CD8-positive, alpha-beta memory T cell (primary cell): Measurements from ENCODE around the gene L1CAM. TPM values are rescaled to one million over a fixed set of nuclear protein-coding genes. Genes with fewer than 3 reads are reported as not detected.
A peak's percentile ranks its signal among the peaks of the same experiment; 100 is the strongest.

ENCODE experiments used
- CTCF ChIA-PET: fragments of 350-600 bp; sonication (Branson Sonifier 250); formaldehyde crosslinking; loops from one replicate; lab custom pipeline; 2021; ENCODE audit warnings: antibody characterized with exemption; lab: Charles Lee
- POLR2A ChIA-PET: fragments of 350-600 bp; sonication (Branson Sonifier 250); formaldehyde crosslinking; loops from one replicate; lab custom pipeline; 2021; ENCODE audit warnings: antibody characterized with exemption; lab: Charles Lee
- DNase-seq, 5 donors: peaks; one replicate each; pipeline versions ENCODE4 v3.0.0 to v3.0.0-alpha.2; 2020 to 2022; ENCODE audit warnings: mixed read lengths in 1 of 5
- H3K27ac ChIP-seq: one replicate; pipeline ENCODE4 v1.7.0; 2013; ENCODE audit warnings: low read depth, mild to moderate bottlenecking, low read length, moderate library complexity
- H3K27me3 ChIP-seq: 2 replicates; pipeline ENCODE4 v1.7.0; 2013; ENCODE audit warnings: low read length, mild to moderate bottlenecking; ENCODE audit not compliant: insufficient read depth, poor library complexity, severe bottlenecking
- H3K36me3 ChIP-seq: 2 replicates; pipeline ENCODE4 v1.7.0; 2013; ENCODE audit warnings: mild to moderate bottlenecking, low read length, moderate library complexity; ENCODE audit not compliant: insufficient read depth
- H3K4me1 ChIP-seq: 2 replicates; pipeline ENCODE4 v1.7.0; 2013; ENCODE audit warnings: mild to moderate bottlenecking, low read length, moderate library complexity; ENCODE audit not compliant: insufficient read depth
- H3K4me3 ChIP-seq: 2 replicates; pipeline ENCODE4 v1.7.0; 2013; ENCODE audit warnings: mild to moderate bottlenecking, low read length
- H3K9me3 ChIP-seq: 2 replicates; pipeline ENCODE4 v1.7.0; 2013; ENCODE audit warnings: mild to moderate bottlenecking, low read length
- H3K27ac Mint-ChIP-seq, 8 donors: one replicate each; pipeline ENCODE4 v1.8.0; 2020 to 2021; ENCODE audit warnings: mixed read lengths in 8 of 8, mild to moderate bottlenecking in 6 of 8, inconsistent platforms in 3 of 8, moderate library complexity in 3 of 8
- H3K27me3 Mint-ChIP-seq, 2 donors: one replicate each; pipeline ENCODE4 v1.8.0; 2020 to 2021; ENCODE audit warnings: mixed read lengths in 2 of 2, mild to moderate bottlenecking in 1 of 2, moderate library complexity in 1 of 2
- H3K36me3 Mint-ChIP-seq, 3 donors: one replicate each; pipeline ENCODE4 v1.8.0; 2020 to 2021; ENCODE audit warnings: mixed read lengths in 3 of 3, inconsistent platforms in 1 of 3, mild to moderate bottlenecking in 1 of 3
- H3K4me1 Mint-ChIP-seq, 3 donors: one replicate each; pipeline ENCODE4 v1.8.0; 2020 to 2021; ENCODE audit warnings: mixed read lengths in 3 of 3, inconsistent platforms in 1 of 3, mild to moderate bottlenecking in 1 of 3
- H3K4me3 Mint-ChIP-seq, 7 donors: one replicate each; pipeline ENCODE4 v1.8.0; 2020 to 2021; ENCODE audit warnings: mixed read lengths in 7 of 7, mild to moderate bottlenecking in 6 of 7, moderate library complexity in 4 of 7, inconsistent platforms in 2 of 7
- H3K9me3 Mint-ChIP-seq, 5 donors: one replicate each; pipeline ENCODE4 v1.8.0; 2020 to 2022; ENCODE audit warnings: mixed read lengths in 5 of 5, mild to moderate bottlenecking in 3 of 5, moderate library complexity in 2 of 5, inconsistent platforms in 1 of 5
- polyA plus RNA-seq: library from polyadenylated mRNA; unstranded; fragments of 300-500 nt; fragmentation: Illumina TruSeq; gene quantifications from one replicate; pipeline ENCODE4 v1.2.3, GENCODE V29; 2021
- total RNA-seq, 2 experiments: library from RNA; stranded (reverse); gene quantifications; one replicate each; pipeline ENCODE4 v1.2.3, GENCODE V29; 2021

L1CAM gene
- total and polyA plus RNA-seq, 3 experiments from 2014 or later, result 0.38 to 0.79 (median 0.62) TPM

- peaks cover 40% of the 10 kb centered on the region for H3K4me1 ChIP-seq
Observed at GRCh38 chrX:153900831-153901752, 15.1 kb upstream of the L1CAM start.

GRCh38 chrX:153897899-153898298 lies 11.9 kb upstream of the L1CAM start:
- DNase-seq, result no peak
- POLR2A ChIA-PET, result interaction anchor here (0.6 kb wide), 1 partner anchor 1299 kb away, joined by 4 read pairs; no protein-coding TSS in a partner anchor
- H3K27me3 Mint-ChIP-seq, result peaks cover 0 to 19% of the 10 kb centered on the region in 2 donors
- no peak overlapping the region for H3K27ac Mint-ChIP-seq
- Histone ChIP-seq H3K9me3 (no peaks in the 10 kb centered on the region), H3K27ac (no peak overlapping the region), H3K4me3 (no peak overlapping the region), H3K27me3 (no peaks in the 10 kb centered on the region), H3K36me3 (no peaks in the 10 kb centered on the region), H3K4me1 (peaks cover 22% of the 10 kb centered on the region)
- CTCF ChIA-PET, result no interaction called here
- peaks cover 0 to 1% (median 0%) of the 10 kb centered on the region in 3 donors for H3K36me3 Mint-ChIP-seq
- H3K4me1 Mint-ChIP-seq, result peaks cover 12 to 18% (median 18%) of the 10 kb centered on the region in 3 donors
- no peaks in the 10 kb centered on the region for H3K9me3 Mint-ChIP-seq
- H3K4me3 Mint-ChIP-seq, result no peak overlapping the region

More at GRCh38 chrX:153900831-153901752, 15.1 kb upstream of the L1CAM start:
- ChIA-PET POLR2A (no interaction called here), CTCF (interaction anchor here (1.7 kb wide), 1 partner anchor 46 kb away, joined by 8 read pairs; no protein-coding TSS in a partner anchor)
- peaks cover 0 to 9% of the 10 kb centered on the region in 2 donors for H3K27me3 Mint-ChIP-seq
- H3K27ac ChIP-seq, result no peak overlapping the region
- H3K36me3 ChIP-seq, result no peaks in the 10 kb centered on the region
- DNase-seq, result peak; percentile 24 to 76 (median 59)
- H3K27ac Mint-ChIP-seq, result peak overlapping the region in 6 of 8 donors; percentile 8 to 96 (median 62)
- H3K9me3 Mint-ChIP-seq, result peaks cover 0 to 1% (median 0%) of the 10 kb centered on the region in 5 donors
- peak overlapping the region in 6 of 7 donors; percentile 37 to 67 (median 52) for H3K4me3 Mint-ChIP-seq
- no peak overlapping the region for H3K4me3 ChIP-seq
- H3K4me1 Mint-ChIP-seq, result peaks cover 31 to 46% (median 38%) of the 10 kb centered on the region in 3 donors
- H3K27me3 ChIP-seq, result no peaks in the 10 kb centered on the region
- H3K36me3 Mint-ChIP-seq, result no peaks in the 10 kb centered on the region
- no peaks in the 10 kb centered on the region for H3K9me3 ChIP-seq

GRCh38 chrX:153889123-153889522 lies 3.1 kb upstream of the L1CAM start:
- POLR2A ChIA-PET, result no interaction called here
- H3K27ac ChIP-seq, result no peak overlapping the region

GRCh38 chrX:153888344-153888743 lies 2.4 kb upstream of the L1CAM start:
- peaks cover 14 to 33% of the 10 kb centered on the region in 2 donors for H3K27me3 Mint-ChIP-seq
- DNase-seq, result no peak
- H3K27ac Mint-ChIP-seq, result no peak overlapping the region
- no peak overlapping the region for H3K4me3 Mint-ChIP-seq
- ChIA-PET CTCF (no interaction called here), POLR2A (no interaction called here)
- H3K9me3 ChIP-seq, result no peaks in the 10 kb centered on the region
- no peak overlapping the region for H3K4me3 ChIP-seq
- no peak overlapping the region for H3K27ac ChIP-seq
- peaks cover 15% of the 10 kb centered on the region for H3K27me3 ChIP-seq
- no peaks in the 10 kb centered on the region for H3K36me3 ChIP-seq
- H3K4me1 ChIP-seq, result peaks cover 6% of the 10 kb centered on the region
- H3K4me1 Mint-ChIP-seq, result peaks cover 0 to 5% (median 3%) of the 10 kb centered on the region in 3 donors
- H3K9me3 Mint-ChIP-seq, result peaks cover 0 to 2% (median 0%) of the 10 kb centered on the region in 5 donors
- no peaks in the 10 kb centered on the region for H3K36me3 Mint-ChIP-seq

More at GRCh38 chrX:153889123-153889522, 3.1 kb upstream of the L1CAM start:
- H3K36me3 Mint-ChIP-seq, result no peaks in the 10 kb centered on the region
- peaks cover 0 to 5% (median 3%) of the 10 kb centered on the region in 3 donors for H3K4me1 Mint-ChIP-seq
- no peaks in the 10 kb centered on the region for H3K36me3 ChIP-seq
- H3K9me3 Mint-ChIP-seq, result peaks cover 0 to 2% (median 0%) of the 10 kb centered on the region in 5 donors
- H3K4me1 ChIP-seq, result peaks cover 6% of the 10 kb centered on the region
- no peak overlapping the region for H3K4me3 ChIP-seq
- no peak overlapping the region for H3K4me3 Mint-ChIP-seq
- H3K9me3 ChIP-seq, result no peaks in the 10 kb centered on the region
- peaks cover 14 to 36% of the 10 kb centered on the region in 2 donors for H3K27me3 Mint-ChIP-seq
- peaks cover 10% of the 10 kb centered on the region for H3K27me3 ChIP-seq
- CTCF ChIA-PET, result no interaction called here
- DNase-seq, result no peak
- H3K27ac Mint-ChIP-seq, result no peak overlapping the region

GRCh38 chrX:153887385-153887784 lies 1.4 kb upstream of the L1CAM start:
- Mint-ChIP-seq H3K27ac (no peak overlapping the region), H3K4me3 (peak overlapping the region in 1 of 7 donors; percentile 48), H3K36me3 (peaks cover 0 to under 1% (median 0%) of the 10 kb centered on the region in 3 donors), H3K4me1 (peaks cover 0 to 5% (median 3%) of the 10 kb centered on the region in 3 donors), H3K27me3 (peaks cover 15 to 35% of the 10 kb centered on the region in 2 donors), H3K9me3 (peaks cover 0 to 2% (median 0%) of the 10 kb centered on the region in 5 donors)
- no peak overlapping the region for H3K27ac ChIP-seq
- CTCF ChIA-PET, result no interaction called here
- POLR2A ChIA-PET, result no interaction called here
- H3K27me3 ChIP-seq, result peaks cover 15% of the 10 kb centered on the region
- no peak overlapping the region for H3K4me3 ChIP-seq
- DNase-seq, result no peak
- no peaks in the 10 kb centered on the region for H3K36me3 ChIP-seq
- no peaks in the 10 kb centered on the region for H3K9me3 ChIP-seq
- H3K4me1 ChIP-seq, result peaks cover 6% of the 10 kb centered on the region

- Histone ChIP-seq H3K4me1 (peaks cover 6% of the 10 kb centered on the region), H3K36me3 (no peaks in the 10 kb centered on the region), H3K27ac (no peak overlapping the region), H3K27me3 (peaks cover 15% of the 10 kb centered on the region), H3K9me3 (no peaks in the 10 kb centered on the region), H3K4me3 (no peak overlapping the region)
- peaks cover 0 to 5% (median 4%) of the 10 kb centered on the region in 3 donors for H3K4me1 Mint-ChIP-seq
- no peak overlapping the region for H3K27ac Mint-ChIP-seq
- ChIA-PET POLR2A (no interaction called here), CTCF (no interaction called here)
- peak overlapping the region in 2 of 7 donors; percentile 48 to 57 for H3K4me3 Mint-ChIP-seq
- no peak for DNase-seq
- peaks cover 18 to 33% of the 10 kb centered on the region in 2 donors for H3K27me3 Mint-ChIP-seq
- peaks cover 0 to 2% (median 0%) of the 10 kb centered on the region in 5 donors for H3K9me3 Mint-ChIP-seq
- peaks cover 0 to 3% (median 0%) of the 10 kb centered on the region in 3 donors for H3K36me3 Mint-ChIP-seq
Observed at GRCh38 chrX:153886915-153887314, 942 bp upstream of the L1CAM start.

- Histone ChIP-seq H3K36me3 (no peaks in the 10 kb centered on the region), H3K4me1 (peaks cover 6% of the 10 kb centered on the region), H3K27ac (no peak overlapping the region), H3K9me3 (no peaks in the 10 kb centered on the region), H3K27me3 (peaks cover 15% of the 10 kb centered on the region), H3K4me3 (no peak overlapping the region)
- peaks cover 0 to 5% (median 4%) of the 10 kb centered on the region in 3 donors for H3K4me1 Mint-ChIP-seq
- CTCF ChIA-PET, result no interaction called here
- H3K36me3 Mint-ChIP-seq, result peaks cover 0 to 3% (median 0%) of the 10 kb centered on the region in 3 donors
- no peak for DNase-seq
- POLR2A ChIA-PET, result no interaction called here
- peak overlapping the region in 1 of 8 donors; percentile 57 for H3K27ac Mint-ChIP-seq
- peak overlapping the region in 4 of 7 donors; percentile 28 to 43 (median 38) for H3K4me3 Mint-ChIP-seq
- peaks cover 18 to 38% of the 10 kb centered on the region in 2 donors for H3K27me3 Mint-ChIP-seq
- H3K9me3 Mint-ChIP-seq, result peaks cover 0 to 2% (median 0%) of the 10 kb centered on the region in 5 donors
Observed at GRCh38 chrX:153885208-153885787, 675 bp downstream of the L1CAM start.
